ENCODE results near the gene SLC4A4. TPM values are rescaled to one million over a fixed set of nuclear protein-coding genes. Genes with fewer than 3 reads are reported as not detected.

SLC4A4 gene
- total and polyA plus RNA-seq, 2 of the 8 experiments (the other 6 are each of a cell fraction or from before 2014, with no cell fraction given), result 0.67 to 2.8 TPM

DNA sequence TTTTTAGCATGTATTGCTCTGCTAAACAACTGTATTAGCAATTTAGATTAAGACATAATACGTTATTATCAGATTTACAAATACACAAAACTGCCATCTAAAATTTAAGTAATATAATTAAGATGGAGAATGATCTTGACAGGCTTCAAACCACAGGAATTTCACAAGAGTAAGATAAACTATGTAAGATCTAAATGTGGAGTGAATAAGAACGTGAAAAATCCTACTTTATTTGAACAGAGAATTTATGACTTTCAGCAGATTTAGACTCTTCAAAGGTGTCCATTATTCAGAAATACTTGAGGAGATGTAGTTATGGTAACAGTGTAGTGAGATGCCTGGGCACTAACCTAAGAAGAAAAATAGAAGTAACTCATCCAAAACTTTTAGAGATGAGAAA lies 73.2 kb downstream of the SLC4A4 start:
- Histone ChIP-seq H2BK120ac (replicated peaks; ENCODE audit: low read depth, low read length) (no peak overlapping the region), H2BK20ac (ENCODE audit: low read length) (no peak overlapping the region), H3K9me3 (ENCODE audit: insufficient read depth in 2 of 2, low read depth in 1 of 2, low read length in 1 of 2) (peaks cover 10% of the 10 kb centered on the region in 2 experiments; a peak in 3 of 4 replicates), H4K5ac (ENCODE audit: insufficient read length, low read depth, low read length) (no peak overlapping the region), H2BK15ac (ENCODE audit: low read length) (no peak overlapping the region), H3K4ac (replicated peaks; ENCODE audit: insufficient read length, low read depth, low read length) (no peak overlapping the region), H3K56ac (replicated peaks; ENCODE audit: insufficient read length, low read depth, low read length) (no peak overlapping the region), H3K23ac (ENCODE audit: insufficient read length) (no peak overlapping the region), H3K79me1 (ENCODE audit: low read depth, low read length) (no peaks in the 10 kb centered on the region), H3K4me1 (replicated peaks in 1 of 4; ENCODE audit: control insufficient read depth in 3 of 4, insufficient read depth in 4 of 4, low read length in 3 of 4) (no peaks in the 10 kb centered on the region), H3K27ac (ENCODE audit: low read depth, low read length) (no peak overlapping the region), H2BK12ac (ENCODE audit: low read depth, low read length) (no peak overlapping the region), H2AFZ (ENCODE audit: low read length) (no peak overlapping the region), H3K36me3 (ENCODE audit: control insufficient read depth in 2 of 4, insufficient read depth in 4 of 4, low read length in 3 of 4) (no peaks in the 10 kb centered on the region), H3K4me3 (ENCODE audit: extremely low read depth in 1 of 4, insufficient read depth in 2 of 4, low read depth in 3 of 4, low read length in 4 of 4) (no peak overlapping the region), H3K9ac (replicated peaks in 1 of 4; ENCODE audit: extremely low read depth in 1 of 4, low read depth in 3 of 4, low read length in 3 of 4) (no peak overlapping the region), H3K14ac (ENCODE audit: insufficient read length) (no peak overlapping the region), H3K23me2 (ENCODE audit: low read depth, low read length) (no peaks in the 10 kb centered on the region), H4K8ac (ENCODE audit: extremely low read depth, insufficient read depth, low read length) (no peak overlapping the region), H4K91ac (replicated peaks; ENCODE audit: insufficient read length, low read length) (no peak overlapping the region), H2BK5ac (ENCODE audit: low read depth, low read length) (no peak overlapping the region), H4K20me1 (replicated peaks in 1 of 2; ENCODE audit: control insufficient read depth in 1 of 2, insufficient read depth in 2 of 2, low read length in 2 of 2) (no peaks in the 10 kb centered on the region), H3K4me2 (ENCODE audit: insufficient read depth in 1 of 2, low read depth in 2 of 2, low read length in 2 of 2) (no peak overlapping the region), H3K27me3 (replicated peaks in 1 of 4; ENCODE audit: control insufficient read depth in 3 of 4, extremely low read depth in 1 of 4, insufficient read depth in 3 of 4, low read length in 3 of 4) (no peaks in the 10 kb centered on the region), H2AK5ac (ENCODE audit: low read depth, low read length) (no peak overlapping the region), H3K18ac (ENCODE audit: extremely low read depth, low read length) (no peak overlapping the region), H3K79me2 (ENCODE audit: control insufficient read depth in 1 of 2, insufficient read depth in 2 of 2, low read length in 2 of 2) (no peaks in the 10 kb centered on the region)
- no peak for DNase-seq (ENCODE audit: low read depth in 1 of 2, low spot score in 2 of 2)
- 86% methylated on average over 2 of the region's 2 CpGs; no CpG with 5 or more reads in 1 of the 2 experiments for WGBS, 2 experiments (ENCODE audit: extremely low coverage in 1 of 2, insufficient coverage in 1 of 2, insufficient read length in 1 of 2, insufficient replicate concordance in 2 of 2, low coverage in 1 of 2, low lambda C conversion rate in 2 of 2, missing lambda C conversion rate in 1 of 2)
- ChIA-PET CTCF (ENCODE audit: partially characterized antibody) (no interaction called here), POLR2A (ENCODE audit: partially characterized antibody) (no interaction called here)
- FAIRE-seq, result no peak
- TF ChIP-seq HDAC2 (IDR thresholded peaks at IDR 0.05; ENCODE audit: borderline replicate concordance in 1 of 2, low read depth in 2 of 2, low read length in 2 of 2), result no peak
- TF ChIP-seq, protein P1, sequence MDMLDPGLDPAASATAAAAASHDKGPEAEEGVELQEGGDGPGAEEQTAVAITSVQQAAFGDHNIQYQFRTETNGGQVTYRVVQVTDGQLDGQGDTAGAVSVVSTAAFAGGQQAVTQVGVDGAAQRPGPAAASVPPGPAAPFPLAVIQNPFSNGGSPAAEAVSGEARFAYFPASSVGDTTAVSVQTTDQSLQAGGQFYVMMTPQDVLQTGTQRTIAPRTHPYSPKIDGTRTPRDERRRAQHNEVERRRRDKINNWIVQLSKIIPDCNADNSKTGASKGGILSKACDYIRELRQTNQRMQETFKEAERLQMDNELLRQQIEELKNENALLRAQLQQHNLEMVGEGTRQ (IDR thresholded peaks at IDR 0.05; ENCODE audit: low read length), result no peak
- TF ChIP-seq BRCA1 (IDR thresholded peaks at IDR 0.05; ENCODE audit: low read depth, low read length), result no peak
- TF ChIP-seq SP4 (IDR thresholded peaks at IDR 0.05; ENCODE audit: low read length), result no peak
- TF ChIP-seq JUND (IDR thresholded peaks at IDR 0.05; ENCODE audit: low read length), result no peak
- TF ChIP-seq NANOG (IDR thresholded peaks at IDR 0.05; ENCODE audit: insufficient read depth, low read depth, low read length, poor library complexity, severe bottlenecking), result no peak
- no peak for TF ChIP-seq RFX5 (IDR thresholded peaks at IDR 0.05; ENCODE audit: borderline replicate concordance, low read depth, low read length)
- no peak for TF ChIP-seq SP2 (IDR thresholded peaks at IDR 0.05; ENCODE audit: low read length)
- no peak for TF ChIP-seq CBX8 (IDR thresholded peaks at IDR 0.05; ENCODE audit: borderline replicate concordance, low read depth, low read length)
- no peak for TF ChIP-seq GTF2F1 (IDR thresholded peaks at IDR 0.05; ENCODE audit: borderline replicate concordance, low read depth, low read length)
- no peak for TF ChIP-seq BACH1 (IDR thresholded peaks at IDR 0.05; ENCODE audit: low read length)

Measured in H1 (cell line).